Erythroblast (primary cell): Measurements from ENCODE around the gene AARS2.

ENCODE experiments used
- GATA1 ChIP-seq: IDR thresholded peaks from 2 replicates; pipeline ENCODE4 v1.6.1; 2011; ENCODE audit warnings: low read depth, mild to moderate bottlenecking, control low read depth, low read length, moderate library complexity
- POLR2A ChIP-seq: IDR thresholded peaks from 2 replicates; pipeline ENCODE4 v1.6.1; 2011; ENCODE audit warnings: mild to moderate bottlenecking, low read length

- TF ChIP-seq POLR2A (no peak), GATA1 (no peak)
Observed at GRCh38 chr6:44310241-44310640, 2.9 kb downstream of the AARS2 start.
